CD4-positive, alpha-beta T cell treated with Interleukin-6 for 4 hours (primary cell): ENCODE results near the gene ASIC5.
"Not testable (repeated sequence)": the region's sequence is repeated elsewhere in the genome, so short reads cannot be mapped to it uniquely, and the experiment has no call there.

Source experiments
- DNase-seq: peaks from one replicate; pipeline ENCODE4 v3.0.0-alpha.2; 2020; ENCODE audit warnings: mixed read lengths

ASIC5 gene

DNA sequence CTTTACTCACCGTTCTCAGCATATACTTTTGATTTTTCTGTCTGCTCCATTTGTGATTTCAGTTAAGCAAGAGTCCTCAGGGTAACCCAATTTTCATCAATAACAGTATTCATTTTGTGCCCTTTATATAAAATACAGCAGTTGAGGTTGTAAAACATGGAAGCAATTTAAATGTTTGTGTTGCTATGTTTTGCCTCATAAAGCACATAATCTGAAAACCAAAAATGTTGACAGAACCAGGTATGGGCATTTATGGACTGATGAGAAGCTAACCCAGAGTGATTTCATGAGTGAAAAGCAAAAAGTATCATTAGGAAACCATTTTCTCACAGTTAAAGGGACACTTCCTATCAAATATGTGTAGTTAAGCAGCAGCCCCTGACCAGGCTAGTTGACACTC, at the start of gene ASIC5:
Gene ASIC5, minus strand, starts transcription at position 101 of the 400 bp plus-strand sequence. Its CDS starts 51 bp downstream, at position 50.
- no peak for DNase-seq

- no peak for DNase-seq
These were observed 48.7 kb upstream of the ASIC5 start for GRCh38 chr4:155914782-155915181.

DNA sequence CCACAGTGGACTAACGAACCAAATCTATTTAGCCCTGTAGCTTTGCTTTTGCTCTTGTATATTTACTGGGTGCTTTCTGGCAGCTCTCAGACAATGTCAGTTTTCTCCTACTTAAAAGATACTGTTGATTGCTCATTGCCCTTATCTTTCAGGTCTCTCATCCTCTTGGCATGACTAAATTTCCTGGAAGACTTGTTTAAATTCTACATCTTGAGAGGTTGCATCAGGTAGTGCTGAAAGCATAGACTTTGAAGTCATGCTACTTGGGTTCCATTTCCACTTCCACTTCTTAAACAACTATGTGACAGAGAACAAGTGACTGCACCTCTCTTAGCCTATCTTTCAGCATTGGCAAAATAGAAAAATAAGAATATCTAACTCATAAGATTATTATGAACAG, 45.8 kb upstream of the ASIC5 start:
- no peak for DNase-seq

DNA sequence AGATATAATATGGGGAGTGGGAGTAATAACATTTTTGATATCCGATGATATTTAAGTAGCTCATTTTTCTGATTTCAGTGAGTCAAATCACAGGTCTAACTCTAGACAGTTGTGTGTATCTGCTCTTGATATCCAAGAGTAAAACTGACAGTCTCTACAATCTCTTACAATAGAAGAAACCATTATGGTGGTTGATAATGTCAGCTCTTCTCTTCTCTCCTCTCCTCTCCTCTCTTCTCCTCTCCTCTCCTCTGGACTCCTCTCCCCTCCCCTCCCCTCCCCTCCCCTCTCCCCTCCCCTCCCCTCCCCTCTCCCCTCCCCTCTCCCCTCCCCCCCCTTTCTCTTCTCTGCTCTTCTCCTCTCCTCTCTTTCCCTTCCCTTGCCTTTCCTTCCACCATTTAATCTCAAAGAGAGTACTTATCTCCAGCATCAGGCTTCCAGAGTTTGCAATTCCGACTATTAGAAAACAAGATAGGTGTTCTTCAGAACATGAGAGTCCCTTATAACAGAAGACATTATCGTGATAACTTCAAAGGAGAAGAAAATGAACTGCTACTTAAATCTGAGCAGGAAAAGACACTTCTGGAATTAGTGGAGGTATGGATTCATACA, 43.6 kb upstream of the ASIC5 start:
- no peak for DNase-seq

DNA sequence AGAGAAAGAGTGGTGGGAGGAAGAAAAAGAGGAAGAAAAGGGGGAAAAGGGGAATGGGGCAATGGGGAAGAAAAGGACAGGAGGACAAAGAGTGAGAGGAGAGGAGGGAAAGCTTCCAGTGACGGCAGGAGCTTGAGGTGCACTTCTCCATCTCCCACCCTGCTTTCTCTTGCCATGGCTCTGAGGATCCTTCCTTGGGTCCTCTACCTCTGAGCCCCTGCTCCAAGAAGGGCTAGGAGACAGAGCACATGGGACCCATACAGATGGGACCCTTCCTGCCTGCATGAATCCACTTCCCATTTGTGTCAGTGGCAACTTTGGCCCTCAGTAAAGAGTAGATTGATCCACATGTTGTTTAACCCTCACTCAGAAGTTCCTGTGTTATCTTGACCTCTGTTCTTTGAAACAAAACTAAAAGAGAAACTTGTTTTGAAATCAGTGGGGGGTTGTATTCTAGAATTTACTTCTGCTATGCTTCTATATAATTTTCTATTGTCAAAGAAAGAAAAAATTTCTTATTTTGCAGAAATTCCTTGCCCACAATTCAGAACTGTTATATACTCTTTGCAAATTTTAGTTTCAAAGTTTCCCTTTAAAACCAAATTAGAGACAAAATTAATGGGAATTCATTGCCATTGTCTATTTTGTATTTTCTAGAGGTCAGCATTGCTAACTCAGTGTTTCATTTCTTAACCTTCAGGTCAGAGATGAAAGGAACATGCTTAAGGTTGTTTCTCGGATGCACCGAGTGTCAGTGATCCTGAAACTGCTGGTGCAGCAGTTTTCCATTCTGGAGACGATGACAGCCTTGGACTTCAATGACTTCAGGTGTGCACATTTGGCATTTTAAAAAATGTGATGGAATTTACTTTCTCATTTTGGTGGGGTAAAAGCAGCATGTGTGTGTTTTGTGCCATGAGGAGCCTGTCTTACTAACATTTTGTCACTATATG, 42.4 kb upstream of the ASIC5 start:
- no peak for DNase-seq

DNA sequence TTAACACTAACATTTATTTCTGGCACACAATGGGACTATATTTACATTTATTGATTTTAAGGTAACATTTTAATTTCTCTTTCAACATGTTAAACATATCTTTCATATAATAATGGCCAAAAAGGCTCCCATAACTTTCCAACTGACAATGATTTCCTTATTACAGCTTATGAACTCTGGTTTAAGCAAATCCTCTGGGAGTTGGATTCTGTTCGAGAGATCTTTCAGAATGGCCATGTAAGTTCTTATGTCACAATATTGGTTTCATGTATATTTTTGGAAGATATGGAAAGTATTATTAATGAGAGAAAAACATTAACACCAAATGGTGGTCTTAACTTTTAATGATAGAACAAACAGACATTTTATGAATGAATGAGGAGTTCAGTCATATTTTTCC, 41.5 kb upstream of the ASIC5 start:
- DNase-seq = no peak

DNA sequence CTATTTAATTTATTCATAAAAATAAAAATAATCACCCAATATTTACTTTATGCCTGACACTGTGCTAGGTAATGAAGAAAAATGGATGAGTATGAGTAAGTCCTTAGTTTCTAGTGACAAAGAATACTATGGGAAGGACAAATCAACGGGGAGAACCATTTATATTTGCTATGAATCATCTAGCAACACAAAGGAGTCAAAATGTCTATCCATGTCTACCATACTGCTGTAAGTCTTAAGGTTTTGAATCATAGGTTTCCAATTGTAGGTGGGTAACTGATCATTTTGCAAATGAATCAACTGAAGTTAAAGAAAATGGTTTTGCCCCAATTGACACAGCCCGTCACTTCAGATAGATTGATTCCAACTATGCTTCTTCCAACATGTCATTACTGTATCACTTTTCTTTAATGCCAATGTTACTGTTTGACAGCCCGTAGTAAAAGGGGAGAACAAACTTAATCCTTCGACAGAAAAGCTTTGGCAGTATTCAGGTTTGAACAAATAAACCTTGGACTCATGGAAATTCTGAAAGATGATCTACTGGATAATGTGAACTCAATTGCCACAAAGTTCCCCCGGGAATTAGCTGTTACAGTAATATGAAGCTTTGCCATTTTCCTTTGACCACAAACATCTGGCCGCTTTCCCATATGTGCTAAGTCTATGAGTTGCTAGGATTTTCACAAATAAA, 40.6 kb upstream of the ASIC5 start:
- DNase-seq = no peak

- no peak for DNase-seq
These were observed 38.3 kb upstream of the ASIC5 start for GRCh38 chr4:155904331-155904730.

DNA sequence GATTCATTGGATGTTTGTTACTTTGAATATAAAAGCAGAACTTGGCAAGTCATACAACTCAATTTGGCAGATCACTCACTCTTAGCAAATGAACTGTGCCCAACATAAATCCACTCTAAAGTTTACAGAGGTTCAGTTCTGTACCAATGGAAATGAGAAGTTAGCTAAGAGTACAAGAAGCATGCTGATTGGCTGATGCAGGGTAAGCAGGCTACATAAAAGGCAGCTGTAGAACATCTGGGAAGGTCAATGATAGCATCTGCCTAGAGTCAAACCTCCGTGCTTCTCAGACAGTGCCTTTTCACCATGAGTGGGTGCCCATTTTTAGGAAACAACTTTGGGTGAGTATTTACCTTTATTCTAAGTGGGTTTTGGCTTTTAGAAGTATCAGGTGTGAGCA, 37.4 kb upstream of the ASIC5 start, which contains the start of gene TDO2:
Gene TDO2, plus strand, starts transcription at position 244 of the 400 bp plus-strand sequence. Its CDS starts 63 bp downstream, at position 307.
- no peak for DNase-seq

- DNase-seq = no peak
These were observed 34.9 kb upstream of the ASIC5 start for GRCh38 chr4:155901013-155901412.

DNA sequence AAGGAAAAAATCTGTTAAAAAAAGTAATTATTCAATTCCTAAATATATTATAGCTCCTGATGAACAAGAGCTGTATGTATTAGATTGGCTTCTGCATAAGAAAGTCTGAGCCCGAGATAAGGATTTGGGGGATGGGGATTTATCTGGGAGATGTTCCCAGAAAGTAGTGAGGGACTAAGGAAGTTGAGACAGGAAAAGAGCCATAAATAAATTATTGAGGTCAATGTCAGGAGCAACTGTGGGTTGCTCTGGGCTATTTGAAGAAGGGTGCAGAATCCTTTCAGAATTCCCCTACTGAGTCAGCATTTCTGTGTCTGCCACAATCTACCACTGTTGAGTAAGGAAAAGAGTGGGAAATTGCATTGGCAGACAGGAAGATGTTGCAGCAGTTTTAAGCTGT, 34.3 kb upstream of the ASIC5 start:
- DNase-seq = no peak

DNA sequence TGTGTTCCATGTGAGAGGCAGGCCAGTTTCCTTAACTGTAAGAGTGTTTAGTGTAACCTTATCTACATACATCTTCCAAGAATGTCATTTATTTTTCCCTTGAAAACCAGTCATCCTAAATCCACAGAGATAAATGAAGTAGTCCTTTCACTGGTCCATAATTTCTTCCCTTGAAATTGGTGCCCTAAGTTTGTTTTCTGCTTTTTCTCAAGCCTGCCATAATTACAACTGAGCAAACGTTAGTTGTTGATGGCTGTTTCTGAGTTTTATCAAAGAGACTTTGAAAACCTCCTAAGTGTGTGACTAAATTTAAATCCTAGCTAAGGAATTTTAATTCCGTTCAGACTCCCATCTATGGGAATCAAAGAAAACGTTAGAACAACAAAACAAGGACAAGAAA, 33.8 kb upstream of the ASIC5 start:
- DNase-seq = no peak

DNA sequence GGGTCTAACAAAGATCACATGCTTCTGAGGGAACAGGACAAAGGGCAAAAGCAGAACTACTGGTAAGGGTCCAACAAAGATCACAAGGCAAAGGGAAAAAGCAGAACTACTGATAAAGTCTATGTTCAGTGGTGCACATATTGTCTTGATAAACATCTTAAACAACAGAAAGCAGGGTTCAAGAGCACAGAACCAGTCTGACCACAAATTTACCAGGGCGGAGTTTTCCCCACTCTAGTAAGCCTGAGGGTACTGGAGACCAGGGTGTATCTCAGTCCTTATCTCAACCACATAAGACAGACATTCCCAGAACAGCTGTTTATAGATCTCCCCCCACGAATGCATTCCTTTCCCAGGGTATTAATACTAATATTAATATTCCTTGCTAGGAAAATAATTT, 32.3 kb upstream of the ASIC5 start:
- DNase-seq = not testable (repeated sequence)

DNA sequence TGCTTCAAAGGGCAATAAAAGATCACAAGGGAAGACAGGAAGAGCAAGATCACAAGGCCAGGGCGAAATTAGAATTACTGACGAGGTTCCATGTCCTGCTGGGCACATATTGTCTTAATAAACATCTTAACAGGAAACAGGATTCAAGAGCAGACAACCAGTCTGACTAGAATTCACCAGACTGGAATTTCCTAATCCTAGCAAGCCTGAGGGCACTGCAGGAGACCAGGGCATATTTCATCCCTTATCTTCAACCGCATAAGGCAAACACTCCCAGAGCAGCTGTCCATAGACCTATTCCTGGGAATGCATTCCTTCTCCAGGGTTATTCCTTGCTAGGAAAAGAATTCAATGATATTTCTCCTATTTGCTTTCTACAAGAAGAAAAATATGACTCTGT, 25.0 kb upstream of the ASIC5 start:
- DNase-seq = no peak

DNA sequence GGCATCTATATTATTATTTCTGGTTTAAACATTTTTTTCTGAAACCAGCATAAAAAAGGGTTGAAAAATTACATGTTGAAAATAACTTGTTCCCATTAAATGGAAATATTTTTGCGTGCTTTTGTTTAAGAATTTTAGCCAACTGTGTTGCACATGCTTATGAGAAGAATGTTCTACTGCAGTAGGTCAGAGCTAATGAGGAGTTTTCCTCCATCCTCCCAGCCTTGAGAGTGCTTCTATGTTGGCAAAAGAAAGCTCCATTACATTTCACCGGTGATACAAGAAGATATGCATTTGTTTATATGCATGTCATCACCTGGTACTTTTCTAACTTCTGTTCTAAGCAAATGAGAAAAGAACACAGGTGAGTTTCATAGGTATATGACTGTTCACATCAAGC, 23.9 kb upstream of the ASIC5 start:
- DNase-seq = no peak

DNA sequence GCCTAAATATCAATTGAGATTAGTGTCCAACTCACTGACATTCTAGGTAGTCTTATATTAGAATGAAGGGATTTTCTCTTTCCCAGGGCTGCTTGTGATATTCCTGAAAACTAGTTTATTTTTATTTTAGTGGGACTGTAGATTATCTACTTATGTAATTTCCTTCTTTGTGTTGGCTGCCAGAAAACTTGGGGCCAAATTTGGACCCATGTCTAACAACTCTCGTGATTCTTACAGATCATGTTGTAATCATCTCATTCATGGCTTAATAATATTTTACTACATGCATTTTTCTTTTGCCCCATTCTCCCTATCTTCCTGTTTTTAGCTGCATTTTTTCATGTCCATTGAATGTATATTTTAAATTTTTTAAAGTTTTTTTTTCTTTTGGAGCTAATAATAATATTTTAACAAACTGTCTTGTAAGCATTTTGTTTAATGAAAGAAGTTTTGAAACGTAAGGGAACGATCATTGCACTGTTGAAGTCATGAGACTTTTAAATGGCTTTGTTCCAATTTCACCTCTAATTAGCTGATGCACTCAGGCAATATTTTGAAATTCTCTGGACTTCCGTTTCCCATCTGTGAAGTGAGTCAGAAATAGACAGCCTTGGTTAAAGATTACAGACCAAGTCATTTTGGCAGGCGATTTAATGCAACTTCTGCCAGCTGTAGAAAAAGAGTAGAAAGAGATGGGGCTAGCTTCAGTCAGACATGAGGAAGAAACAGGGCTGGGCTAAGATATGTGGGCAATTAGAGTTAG, 23.1 kb upstream of the ASIC5 start:
- no peak for DNase-seq

GRCh38 chr4:155887847-155888570, 21.9 kb upstream of the ASIC5 start:
- DNase-seq = no peak

GRCh38 chr4:155887045-155887444, 21.0 kb upstream of the ASIC5 start:
- no peak for DNase-seq

DNA sequence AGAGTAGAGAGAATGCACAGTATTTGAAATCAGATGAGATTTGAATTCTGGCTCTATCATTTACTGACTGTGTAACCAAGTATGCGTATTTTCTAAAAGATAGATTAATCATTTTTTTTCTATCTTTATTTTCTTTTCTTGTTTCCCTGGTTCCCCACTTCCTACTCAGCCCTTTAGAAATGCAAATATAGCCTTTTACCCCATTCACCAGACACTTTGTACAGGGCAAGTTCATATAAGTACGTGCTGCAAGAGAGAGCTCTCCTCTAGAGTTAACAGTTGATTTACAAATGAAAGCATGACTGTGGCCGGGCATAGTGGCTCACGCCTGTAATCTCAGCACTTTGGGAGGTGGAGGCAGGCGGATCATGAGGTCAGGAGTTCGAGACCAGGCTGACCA, 19.6 kb upstream of the ASIC5 start:
- no peak for DNase-seq

DNA sequence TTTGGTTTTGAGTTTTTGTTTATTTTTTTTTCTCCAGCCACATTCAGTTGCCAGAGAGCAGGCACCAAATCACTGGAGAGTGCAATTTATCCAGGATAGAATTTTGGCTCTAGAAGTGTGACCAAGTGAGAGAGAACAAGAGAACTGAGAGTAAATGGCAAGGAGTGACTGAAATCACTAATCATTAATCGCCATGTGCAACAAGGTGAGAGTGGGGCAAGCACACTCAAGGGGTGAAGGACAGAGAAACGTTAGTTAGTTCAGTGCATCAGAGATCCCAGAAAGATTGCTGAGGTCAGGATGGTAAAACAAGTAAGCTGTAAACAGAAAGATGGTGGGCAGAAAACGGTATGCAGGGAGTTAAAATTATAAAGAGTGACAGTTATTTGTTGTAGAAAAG, 17.8 kb upstream of the ASIC5 start:
- no peak for DNase-seq

GRCh38 chr4:155881555-155881954, 15.5 kb upstream of the ASIC5 start:
- DNase-seq = no peak

DNA sequence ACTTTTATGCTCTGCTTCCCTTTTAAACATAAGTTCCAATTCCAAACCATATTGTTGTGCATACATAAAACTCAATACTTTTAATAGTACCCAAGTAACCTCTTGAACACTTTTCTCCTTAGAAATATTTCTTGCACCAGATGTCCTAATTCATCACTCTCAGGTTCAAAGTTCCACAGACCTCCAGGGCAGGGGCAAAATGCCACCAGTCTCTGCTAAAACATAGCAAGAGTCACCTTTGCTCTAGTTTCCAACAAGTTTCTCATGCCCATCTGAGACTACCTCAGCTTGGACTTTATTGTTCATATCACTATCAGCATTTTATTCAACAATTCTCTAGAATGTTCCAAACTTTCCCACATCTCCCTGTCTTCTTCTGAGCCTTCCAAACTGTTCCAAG, 13.7 kb upstream of the ASIC5 start:
- DNase-seq = no peak
